OCI-LY3 (cell line): ENCODE measurements around the gene FNDC3A.
"Not testable (repeated sequence)": the region's sequence is repeated elsewhere in the genome, so short reads cannot be mapped to it uniquely, and the experiment has no call there.

ENCODE experiments used
- H2AFZ ChIP-seq: fragments of 200-600, 300-600 bp; shearing (Covaris generic); 2 replicates; pipeline ENCODE4 v1.6.0; 2014; ENCODE audit warnings: antibody characterized with exemption, low read depth, low read length
- H3K27ac ChIP-seq: fragments of 200-600, 300-600 bp; sonication (generic); 2 replicates; pipeline ENCODE4 v1.5.1; 2014; ENCODE audit warnings: mild to moderate bottlenecking, low read length, moderate library complexity, mixed read lengths
- H3K27me3 ChIP-seq: fragments of 200-600, 300-600 bp; sonication (generic); 2 replicates; pipeline ENCODE4 v1.6.1; 2014; ENCODE audit warnings: low read depth, low read length, mixed read lengths
- H3K36me3 ChIP-seq: fragments of 200-600, 300-600 bp; sonication (generic); replicated peaks from 2 replicates; pipeline ENCODE3; 2014; ENCODE audit warnings: low read depth, low read length, mixed read lengths
- H3K4me1 ChIP-seq: fragments of 300-600, 200-600 bp; sonication (generic); 2 replicates; pipeline ENCODE4 v1.6.1; 2014; ENCODE audit warnings: low read length, mixed read lengths
- H3K4me2 ChIP-seq: fragments of 200-600, 300-600 bp; sonication (generic); 2 replicates; pipeline ENCODE4 v1.6.1; 2014; ENCODE audit warnings: low read length, mixed read lengths
- H3K4me3 ChIP-seq: fragments of 300-600, 200-600 bp; sonication (generic); 2 replicates; pipeline ENCODE4 v1.5.1; 2014; ENCODE audit warnings: antibody characterized with exemption, mild to moderate bottlenecking, low read length, moderate library complexity
- H3K79me2 ChIP-seq: fragments of 300-600, 200-600 bp; shearing (Covaris generic); 2 replicates; pipeline ENCODE4 v1.6.1; 2014; ENCODE audit warnings: mild to moderate bottlenecking, low read length, mixed read lengths
- H3K9ac ChIP-seq: fragments of 300-600, 200-600 bp; shearing (Covaris generic); 2 replicates; pipeline ENCODE4 v1.6.0; 2014; ENCODE audit warnings: mild to moderate bottlenecking, low read length, moderate library complexity
- H3K9me3 ChIP-seq: fragments of 200-600, 300-600 bp; shearing (Covaris generic); 2 replicates; pipeline ENCODE4 v1.6.1; 2014; ENCODE audit warnings: low read length, mixed read lengths; ENCODE audit not compliant: insufficient read depth
- H4K20me1 ChIP-seq: fragments of 200-600, 300-600 bp; sonication (generic); 2 replicates; pipeline ENCODE4 v1.6.1; 2016; ENCODE audit warnings: low read length, mixed read lengths; ENCODE audit not compliant: insufficient read depth
- EZH2phosphoT487 ChIP-seq: fragments of 200-600 bp; shearing (Covaris generic); IDR thresholded peaks from 2 replicates; pipeline ENCODE4 v1.6.1; 2018; ENCODE audit warnings: antibody characterized with exemption, mixed run types, low read depth
- TF ChIP-seq, protein P1 (sequence below): fragments of 200-600, 300-600 bp; sonication (generic); IDR thresholded peaks from 2 replicates; pipeline ENCODE4 v1.5.1; 2014; ENCODE audit warnings: antibody characterized with exemption, low read length, low read depth

FNDC3A gene

GRCh38 chr13:48993150-48993549 is 17.4 kb downstream of the FNDC3A start:
- H2AFZ ChIP-seq: no peak overlapping the region
- H3K79me2 ChIP-seq: peaks cover 40% of the 10 kb centered on the region
- H3K4me3 ChIP-seq: no peak overlapping the region
- H3K4me1 ChIP-seq: peaks cover 25% of the 10 kb centered on the region
- H3K9ac ChIP-seq: no peak overlapping the region
- no peak overlapping the region for H3K27ac ChIP-seq
- H3K9me3 ChIP-seq: peaks cover 13% of the 10 kb centered on the region
- TF ChIP-seq, protein P1, sequence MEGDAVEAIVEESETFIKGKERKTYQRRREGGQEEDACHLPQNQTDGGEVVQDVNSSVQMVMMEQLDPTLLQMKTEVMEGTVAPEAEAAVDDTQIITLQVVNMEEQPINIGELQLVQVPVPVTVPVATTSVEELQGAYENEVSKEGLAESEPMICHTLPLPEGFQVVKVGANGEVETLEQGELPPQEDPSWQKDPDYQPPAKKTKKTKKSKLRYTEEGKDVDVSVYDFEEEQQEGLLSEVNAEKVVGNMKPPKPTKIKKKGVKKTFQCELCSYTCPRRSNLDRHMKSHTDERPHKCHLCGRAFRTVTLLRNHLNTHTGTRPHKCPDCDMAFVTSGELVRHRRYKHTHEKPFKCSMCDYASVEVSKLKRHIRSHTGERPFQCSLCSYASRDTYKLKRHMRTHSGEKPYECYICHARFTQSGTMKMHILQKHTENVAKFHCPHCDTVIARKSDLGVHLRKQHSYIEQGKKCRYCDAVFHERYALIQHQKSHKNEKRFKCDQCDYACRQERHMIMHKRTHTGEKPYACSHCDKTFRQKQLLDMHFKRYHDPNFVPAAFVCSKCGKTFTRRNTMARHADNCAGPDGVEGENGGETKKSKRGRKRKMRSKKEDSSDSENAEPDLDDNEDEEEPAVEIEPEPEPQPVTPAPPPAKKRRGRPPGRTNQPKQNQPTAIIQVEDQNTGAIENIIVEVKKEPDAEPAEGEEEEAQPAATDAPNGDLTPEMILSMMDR: no peak
- TF ChIP-seq EZH2phosphoT487: no peak
- no peak overlapping the region for H3K4me2 ChIP-seq
- no peaks in the 10 kb centered on the region for H4K20me1 ChIP-seq
- H3K27me3 ChIP-seq: no peaks in the 10 kb centered on the region
- H3K36me3 ChIP-seq: peaks cover 28% of the 10 kb centered on the region

DNA sequence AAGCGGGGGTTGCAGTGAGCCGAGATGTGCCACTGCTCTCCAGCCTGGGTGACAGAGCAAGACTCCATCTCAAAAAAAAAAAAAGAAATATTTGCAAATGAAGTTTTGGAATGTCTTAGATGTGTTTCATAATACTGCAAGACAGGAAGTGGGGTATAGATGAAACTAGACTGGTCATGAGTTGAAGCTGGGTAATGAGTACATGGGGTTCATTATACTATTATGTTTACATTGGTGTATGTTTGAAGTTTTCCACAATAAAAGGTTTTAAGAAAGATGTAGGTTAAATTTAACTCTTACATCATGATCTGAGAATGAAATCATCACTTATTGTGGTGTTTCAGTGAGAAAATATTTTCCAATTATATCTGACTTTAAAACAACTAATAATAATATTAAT is 19.0 kb downstream of the FNDC3A start:
- Histone ChIP-seq H3K4me3 (peak overlapping the region; percentile 32), H3K9ac (no peak overlapping the region), H3K27ac (peak overlapping the region; percentile 9; the same call in 1 of the 2 replicates), H4K20me1 (no peaks in the 10 kb centered on the region), H3K4me1 (peaks cover 25% of the 10 kb centered on the region), H3K79me2 (peaks cover 50% of the 10 kb centered on the region), H2AFZ (no peak overlapping the region), H3K27me3 (no peaks in the 10 kb centered on the region), H3K9me3 (peaks cover 13% of the 10 kb centered on the region), H3K36me3 (peaks cover 28% of the 10 kb centered on the region), H3K4me2 (peak overlapping the region; percentile 41)
- TF ChIP-seq, protein P1: no peak
- TF ChIP-seq EZH2phosphoT487: no peak

- Histone ChIP-seq H3K9me3 (no peaks in the 10 kb centered on the region), H4K20me1 (no peaks in the 10 kb centered on the region), H3K4me3 (no peak overlapping the region), H3K27ac (no peak overlapping the region), H3K4me1 (peaks cover 16% of the 10 kb centered on the region), H2AFZ (no peak overlapping the region), H3K9ac (no peak overlapping the region), H3K27me3 (no peaks in the 10 kb centered on the region), H3K36me3 (peaks cover 19% of the 10 kb centered on the region), H3K79me2 (peaks cover 34% of the 10 kb centered on the region), H3K4me2 (no peak overlapping the region)
- no peak for TF ChIP-seq EZH2phosphoT487
- TF ChIP-seq, protein P1: no peak
These were observed 23.1 kb downstream of the FNDC3A start for GRCh38 chr13:48998641-48999292.

DNA sequence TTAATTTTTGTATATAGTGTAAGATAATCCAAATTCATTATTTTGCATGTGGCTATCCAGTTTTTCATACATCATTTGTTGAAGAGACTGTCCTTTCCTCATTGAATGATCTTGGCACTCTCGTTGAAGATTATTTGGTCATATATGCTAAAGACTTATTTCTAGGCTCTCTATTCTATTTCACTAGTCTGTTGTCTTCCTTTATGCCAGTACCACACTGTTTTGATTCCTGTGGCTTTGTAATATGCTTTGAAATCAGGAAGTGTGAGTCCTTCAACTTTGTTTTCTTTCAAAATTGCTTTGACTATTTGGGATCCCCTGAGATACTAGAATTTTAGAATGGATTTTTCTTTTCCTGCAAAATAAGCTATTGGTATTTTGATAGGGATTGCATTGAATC is 24.5 kb downstream of the FNDC3A start:
- no peak overlapping the region for H2AFZ ChIP-seq
- TF ChIP-seq, protein P1: no peak
- no peak for TF ChIP-seq EZH2phosphoT487
- peaks cover 19% of the 10 kb centered on the region for H3K36me3 ChIP-seq
- H3K4me1 ChIP-seq: peaks cover under 1% of the 10 kb centered on the region
- no peaks in the 10 kb centered on the region for H3K9me3 ChIP-seq
- no peak overlapping the region for H3K4me3 ChIP-seq
- H4K20me1 ChIP-seq: no peaks in the 10 kb centered on the region
- no peak overlapping the region for H3K4me2 ChIP-seq
- no peaks in the 10 kb centered on the region for H3K27me3 ChIP-seq
- no peak overlapping the region for H3K9ac ChIP-seq
- H3K27ac ChIP-seq: no peak overlapping the region
- H3K79me2 ChIP-seq: peaks cover 30% of the 10 kb centered on the region

GRCh38 chr13:49018986-49019635 is 43.4 kb downstream of the FNDC3A start:
- H3K79me2 ChIP-seq, H3K27me3 ChIP-seq, H4K20me1 ChIP-seq, H2AFZ ChIP-seq, H3K4me1 ChIP-seq, H3K9ac ChIP-seq, H3K4me3 ChIP-seq, H3K27ac ChIP-seq, H3K9me3 ChIP-seq, H3K4me2 ChIP-seq: not testable (repeated sequence)
- H3K36me3 ChIP-seq: peaks cover 16% of the 10 kb centered on the region
